OCI-LY7 (cell line): Measurements from ENCODE around the gene NFATC2. TPM values are rescaled to one million over a fixed set of nuclear protein-coding genes. Genes with fewer than 3 reads are reported as not detected.

Experiments used
- BruUV-seq: library from RNA; stranded (reverse); fragments of 400-500 nt; replicated peaks from 2 replicates; lab custom pipeline; 2021; lab: Mats Ljungman, UMichigan
- CTCF ChIA-PET: fragments of 300-600 bp; sonication (Branson Sonifier 250); formaldehyde crosslinking; loops from one replicate; lab custom pipeline; 2022; ENCODE audit warnings: antibody characterized with exemption; ENCODE audit not compliant: unreplicated experiment; lab: Charles Lee
- POLR2A ChIA-PET: fragments of 300-600 bp; sonication (Branson Sonifier 250); formaldehyde crosslinking; loops from one replicate; lab custom pipeline; 2022; ENCODE audit warnings: antibody characterized with exemption; lab: Charles Lee
- DNase-seq: peaks from one replicate; pipeline ENCODE4 v3.0.0-alpha.2; 2015; ENCODE audit warnings: low spot score
- H2AFZ ChIP-seq: fragments of 200-600 bp; sonication (generic), shearing (Covaris generic); 2 replicates; pipeline ENCODE4 v1.6.1; 2014; ENCODE audit warnings: mild to moderate bottlenecking, antibody characterized with exemption, low read length, moderate library complexity
- H3K27ac ChIP-seq: fragments of 200-600 bp; sonication (generic); 2 replicates; pipeline ENCODE4 v1.5.1; 2014; ENCODE audit warnings: mixed run types, low read depth, mild to moderate bottlenecking, moderate library complexity, low read length, inconsistent platforms; ENCODE audit not compliant: poor library complexity, severe bottlenecking
- H3K36me3 ChIP-seq: fragments of 200-600 bp; sonication (generic); 2 replicates; pipeline ENCODE4 v1.6.1; 2014; ENCODE audit warnings: mild to moderate bottlenecking, antibody characterized with exemption, low read length, moderate library complexity, mixed read lengths; ENCODE audit not compliant: insufficient read depth
- H3K4me1 ChIP-seq: fragments of 200-600 bp; sonication (generic); 2 replicates; pipeline ENCODE4 v1.5.1; 2014; ENCODE audit warnings: mild to moderate bottlenecking, low read length; ENCODE audit not compliant: insufficient read depth, poor library complexity, severe bottlenecking
- H3K4me2 ChIP-seq: fragments of 200-600 bp; sonication (generic); 2 replicates; pipeline ENCODE4 v1.6.1; 2014; ENCODE audit warnings: mild to moderate bottlenecking, low read length
- H3K4me3 ChIP-seq: fragments of 200-600 bp; sonication (generic); 2 replicates; pipeline ENCODE4 v1.5.1; 2014; ENCODE audit warnings: mild to moderate bottlenecking, low read depth, low read length; ENCODE audit not compliant: poor library complexity, severe bottlenecking
- H3K79me2 ChIP-seq: fragments of 200-600 bp; sonication (generic); 2 replicates; pipeline ENCODE4 v1.6.1; 2016; ENCODE audit warnings: low read depth, mild to moderate bottlenecking, low read length, moderate library complexity, mixed read lengths; ENCODE audit not compliant: insufficient read depth
- H3K9me2 ChIP-seq: fragments of 200-600 bp; sonication (generic); 2 replicates; pipeline ENCODE4 v1.6.1; 2016; ENCODE audit warnings: mild to moderate bottlenecking, low read length, mixed read lengths; ENCODE audit not compliant: insufficient read depth
- H3K9me3 ChIP-seq: fragments of 200-600 bp; sonication (generic); 2 replicates; pipeline ENCODE4 v1.6.1; 2014; ENCODE audit warnings: mild to moderate bottlenecking, mixed run types, low read length, mixed read lengths
- H4K20me1 ChIP-seq: fragments of 200-600 bp; sonication (generic); 2 replicates; pipeline ENCODE4 v1.6.1; 2014; ENCODE audit warnings: mild to moderate bottlenecking, antibody characterized with exemption, low read length, moderate library complexity, mixed read lengths; ENCODE audit not compliant: insufficient read depth
- EZH2phosphoT487 ChIP-seq: fragments of 200-600 bp; sonication (generic); IDR thresholded peaks from 2 replicates; pipeline ENCODE4 v1.6.1; 2018; ENCODE audit warnings: low read depth, borderline replicate concordance, mild to moderate bottlenecking, mixed run types, antibody characterized with exemption, low read length, moderate library complexity, mixed read lengths
- intact Hi-C: fragments of 100-400 bp; cut with micrococcal nuclease; formaldehyde crosslinking; loops from one replicate; pipeline ENCODE4 v1.10.0; 2022; ENCODE audit not compliant: unreplicated experiment
- total RNA-seq, 2 experiments: library from RNA; depleted of rRNA in 1 of 2; stranded (reverse); fragments of >200 nt in 1 of 2; shearing (Covaris generic) in 1 of 2; gene quantifications; 2 replicates each; pipeline ENCODE4 v1.2.3, GENCODE V29; 2014 to 2022
- TF ChIP-seq, protein P1 (sequence below): fragments of 200-600 bp; sonication (generic); conservative IDR thresholded peaks from 2 replicates; pipeline ENCODE4 v1.5.1; 2014; ENCODE audit warnings: mild to moderate bottlenecking, antibody characterized with exemption, low read length, moderate library complexity, mixed read lengths

Gene NFATC2
- total RNA-seq, 2 experiments from 2014 or later, result 12.5 to 43.8 TPM

DNA sequence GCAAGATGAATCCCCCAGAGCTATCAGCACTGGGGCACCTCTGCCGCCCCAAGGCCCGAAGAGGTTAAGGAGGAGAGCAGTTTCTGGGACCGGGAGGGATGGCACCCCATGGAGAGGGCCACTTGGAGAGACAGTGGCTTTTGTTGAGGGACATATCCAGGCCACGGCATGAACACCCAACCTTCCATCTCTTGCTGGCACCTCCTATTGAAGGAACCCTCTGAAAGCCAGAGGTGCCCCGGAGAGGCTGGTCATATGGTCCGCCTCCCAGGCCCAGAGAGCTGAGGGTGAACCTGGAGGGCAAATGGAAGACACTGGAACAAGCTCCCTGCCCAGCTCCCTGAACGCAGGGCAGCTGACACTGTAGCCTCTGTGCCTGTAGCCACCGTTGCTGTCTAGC, 167.0 kb downstream of the NFATC2 start:
- no TSS peak for BruUV-seq

DNA sequence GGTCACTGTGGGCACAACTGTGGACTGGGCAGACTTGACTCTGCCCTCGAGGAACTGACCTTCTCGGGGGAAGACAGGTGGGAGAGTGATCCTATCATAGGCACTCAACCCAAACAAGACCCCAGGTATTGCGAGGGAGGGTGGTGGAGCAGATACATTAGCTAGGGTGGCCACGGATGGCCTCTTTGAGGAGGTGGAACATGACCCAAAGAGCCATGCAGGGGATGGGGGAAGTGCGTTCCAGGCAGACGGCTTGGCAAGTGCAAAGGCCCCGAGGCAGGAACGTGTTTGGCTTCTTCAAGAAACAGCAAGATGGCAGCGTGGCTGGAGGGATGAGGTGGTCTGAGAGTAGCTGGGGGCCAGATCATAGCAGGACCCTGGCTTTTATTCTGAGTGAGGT, 167.6 kb downstream of the NFATC2 start:
- no peak overlapping the region for H2AFZ ChIP-seq
- ChIA-PET CTCF (no interaction called here), POLR2A (interaction anchor here (0.7 kb wide), 1 partner anchor 11 kb away, joined by 3 read pairs; no protein-coding TSS in a partner anchor)
- peaks cover 47% of the 10 kb centered on the region for H3K4me1 ChIP-seq
- H3K9me3 ChIP-seq, result no peaks in the 10 kb centered on the region; the same call in 1 of the 2 replicates
- no peak for DNase-seq
- H3K4me2 ChIP-seq, result no peak overlapping the region
- H4K20me1 ChIP-seq, result no peaks in the 10 kb centered on the region
- TF ChIP-seq EZH2phosphoT487, result no peak
- TF ChIP-seq, protein P1, sequence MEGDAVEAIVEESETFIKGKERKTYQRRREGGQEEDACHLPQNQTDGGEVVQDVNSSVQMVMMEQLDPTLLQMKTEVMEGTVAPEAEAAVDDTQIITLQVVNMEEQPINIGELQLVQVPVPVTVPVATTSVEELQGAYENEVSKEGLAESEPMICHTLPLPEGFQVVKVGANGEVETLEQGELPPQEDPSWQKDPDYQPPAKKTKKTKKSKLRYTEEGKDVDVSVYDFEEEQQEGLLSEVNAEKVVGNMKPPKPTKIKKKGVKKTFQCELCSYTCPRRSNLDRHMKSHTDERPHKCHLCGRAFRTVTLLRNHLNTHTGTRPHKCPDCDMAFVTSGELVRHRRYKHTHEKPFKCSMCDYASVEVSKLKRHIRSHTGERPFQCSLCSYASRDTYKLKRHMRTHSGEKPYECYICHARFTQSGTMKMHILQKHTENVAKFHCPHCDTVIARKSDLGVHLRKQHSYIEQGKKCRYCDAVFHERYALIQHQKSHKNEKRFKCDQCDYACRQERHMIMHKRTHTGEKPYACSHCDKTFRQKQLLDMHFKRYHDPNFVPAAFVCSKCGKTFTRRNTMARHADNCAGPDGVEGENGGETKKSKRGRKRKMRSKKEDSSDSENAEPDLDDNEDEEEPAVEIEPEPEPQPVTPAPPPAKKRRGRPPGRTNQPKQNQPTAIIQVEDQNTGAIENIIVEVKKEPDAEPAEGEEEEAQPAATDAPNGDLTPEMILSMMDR, result no peak
- H3K36me3 ChIP-seq, result peaks cover 7% of the 10 kb centered on the region
- H3K79me2 ChIP-seq, result no peaks in the 10 kb centered on the region
- H3K4me3 ChIP-seq, result no peak overlapping the region
- intact Hi-C loops, result no loop called here
- no TSS peak for BruUV-seq
- H3K27ac ChIP-seq, result no peak overlapping the region
- H3K9me2 ChIP-seq, result no peaks in the 10 kb centered on the region

More for the DNA sequence above, 167.0 kb downstream of the NFATC2 start:
- CTCF ChIA-PET, result no interaction called here
- DNase-seq, result no peak
- Histone ChIP-seq H3K36me3 (peaks cover 10% of the 10 kb centered on the region), H4K20me1 (no peaks in the 10 kb centered on the region), H3K4me2 (no peak overlapping the region), H3K4me1 (peaks cover 53% of the 10 kb centered on the region), H3K4me3 (no peak overlapping the region), H3K9me2 (no peaks in the 10 kb centered on the region), H3K9me3 (no peaks in the 10 kb centered on the region; the same call in 1 of the 2 replicates), H3K27ac (no peak overlapping the region), H3K79me2 (no peaks in the 10 kb centered on the region), H2AFZ (no peak overlapping the region)
- TF ChIP-seq, protein P1, result no peak
- TF ChIP-seq EZH2phosphoT487, result no peak
- POLR2A ChIA-PET, result interaction anchor here (0.7 kb wide), 1 partner anchor 11 kb away, joined by 3 read pairs; no protein-coding TSS in a partner anchor
- intact Hi-C loops, result no loop called here

DNA sequence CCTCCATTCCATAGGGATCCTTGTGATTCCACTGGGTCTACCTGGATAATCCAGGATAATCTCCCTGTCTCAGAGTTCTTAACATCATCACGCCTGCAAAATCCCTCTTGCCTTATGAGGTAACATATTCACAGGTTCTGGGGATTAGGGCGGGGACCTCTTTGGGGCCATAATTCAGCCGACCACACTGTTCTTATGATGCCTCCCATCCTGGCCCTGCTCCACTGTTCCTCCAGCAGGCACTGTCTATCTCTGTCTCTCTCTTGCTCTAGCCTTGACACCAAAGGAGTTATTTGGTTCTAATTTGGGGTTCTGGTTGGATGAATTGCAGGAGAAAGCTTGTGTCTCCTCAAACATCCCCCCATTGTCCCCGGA, 168.1 kb downstream of the NFATC2 start:
- ChIA-PET POLR2A (no interaction called here), CTCF (no interaction called here)
- no TSS peak for BruUV-seq
- no peak for TF ChIP-seq EZH2phosphoT487
- TF ChIP-seq, protein P1, result no peak
- DNase-seq, result no peak
- Histone ChIP-seq H2AFZ (no peak overlapping the region), H4K20me1 (no peaks in the 10 kb centered on the region), H3K9me3 (no peaks in the 10 kb centered on the region; the same call in 1 of the 2 replicates), H3K9me2 (no peaks in the 10 kb centered on the region), H3K27ac (no peak overlapping the region), H3K4me3 (no peak overlapping the region), H3K4me1 (peaks cover 42% of the 10 kb centered on the region), H3K36me3 (peaks cover 2% of the 10 kb centered on the region; the same call in 1 of the 2 replicates), H3K4me2 (no peak overlapping the region), H3K79me2 (no peaks in the 10 kb centered on the region)
- intact Hi-C loops, result no loop called here
